Esophagus muscularis mucosa (tissue), 4 donors: Measurements from ENCODE around the gene SLC17A7. TPM values are rescaled to one million over a fixed set of nuclear protein-coding genes. Genes with fewer than 3 reads are reported as not detected.

Experiments used
- DNase-seq: peaks from one replicate; pipeline ENCODE4 v3.0.0-alpha.2; 2017; ENCODE audit errors: extremely low spot score
- H3K27ac ChIP-seq, 4 donors: fragments of 200-600 bp; sonication (generic); replicated peaks in 1 of 4; 1 replicate in 3 of 4; 2 replicates in 1 of 4; pipeline ENCODE4 v1.5.1; 2016 to 2019; ENCODE audit warnings: mild to moderate bottlenecking in 1 of 4
- H3K27me3 ChIP-seq, 4 donors: fragments of 200-600 bp; sonication (generic); one replicate each; pipeline versions ENCODE4 v1.5.1 to v1.6.0; 2016 to 2019
- H3K36me3 ChIP-seq, 4 donors: fragments of 200-600 bp; sonication (generic); one replicate each; pipeline ENCODE4 v1.5.1; 2016 to 2019
- H3K4me1 ChIP-seq, 4 donors: fragments of 200-600 bp; sonication (generic); one replicate each; pipeline ENCODE4 v1.5.1; 2016 to 2019
- H3K4me3 ChIP-seq, 4 donors: fragments of 200-600 bp; sonication (generic); 1 replicate in 2 of 4; 2 replicates in 2 of 4; pipeline ENCODE4 v1.5.1; 2016 to 2019; ENCODE audit warnings: mild to moderate bottlenecking in 4 of 4, moderate library complexity in 1 of 4
- H3K9me3 ChIP-seq, 4 donors: fragments of 200-600 bp; sonication (generic); 1 replicate in 3 of 4; 2 replicates in 1 of 4; pipeline ENCODE4 v1.5.1; 2016 to 2019
- EP300 ChIP-seq: sonication (generic); formaldehyde crosslinking; IDR thresholded peaks from one replicate; pipeline ENCODE4 v1.6.1; 2017; ENCODE audit warnings: antibody characterized with exemption
- POLR2A ChIP-seq: fragments of 450-650 bp; IDR thresholded peaks from one replicate; pipeline ENCODE4 v1.6.1; 2017; ENCODE audit warnings: antibody characterized with exemption, moderate library complexity, mild to moderate bottlenecking, low read depth
- POLR2AphosphoS5 ChIP-seq, 2 donors: sonication (generic); formaldehyde crosslinking; IDR thresholded peaks; one replicate each; pipeline ENCODE4 v1.6.1; 2017; ENCODE audit warnings: antibody characterized with exemption in 2 of 2
- WGBS: methylation state at CpG from one replicate; pipeline ENCODE4 v1.1.5; 2018; 5-methylcytosine and 5-hydroxymethylcytosine counted together
- intact Hi-C: fragments of 100-400 bp; cut with DNase I; formaldehyde crosslinking; loops from one replicate; pipeline ENCODE4 v1.15.1; 2023
- total RNA-seq, 4 donors: library from RNA; depleted of rRNA; stranded (reverse); fragments of >200 nt; gene quantifications; one replicate each; pipeline versions ENCODE4 v1.1.0 to v1.2.1, GENCODE V29; 2016
- TF ChIP-seq, protein P1 (sequence below), 3 experiments: fragments of 200-600 bp in 2 of 3; fragments of 450-650 bp in 1 of 3; sonication (generic) in 2 of 3; IDR thresholded peaks; one replicate each; pipeline ENCODE4 v1.5.1; 2017 to 2019; ENCODE audit warnings: antibody characterized with exemption in 3 of 3, mild to moderate bottlenecking in 2 of 3, moderate library complexity in 1 of 3

SLC17A7 gene
- total RNA-seq, 4 donors from 2014 or later = 0.83 to 5.2 (median 1.3) TPM

DNA sequence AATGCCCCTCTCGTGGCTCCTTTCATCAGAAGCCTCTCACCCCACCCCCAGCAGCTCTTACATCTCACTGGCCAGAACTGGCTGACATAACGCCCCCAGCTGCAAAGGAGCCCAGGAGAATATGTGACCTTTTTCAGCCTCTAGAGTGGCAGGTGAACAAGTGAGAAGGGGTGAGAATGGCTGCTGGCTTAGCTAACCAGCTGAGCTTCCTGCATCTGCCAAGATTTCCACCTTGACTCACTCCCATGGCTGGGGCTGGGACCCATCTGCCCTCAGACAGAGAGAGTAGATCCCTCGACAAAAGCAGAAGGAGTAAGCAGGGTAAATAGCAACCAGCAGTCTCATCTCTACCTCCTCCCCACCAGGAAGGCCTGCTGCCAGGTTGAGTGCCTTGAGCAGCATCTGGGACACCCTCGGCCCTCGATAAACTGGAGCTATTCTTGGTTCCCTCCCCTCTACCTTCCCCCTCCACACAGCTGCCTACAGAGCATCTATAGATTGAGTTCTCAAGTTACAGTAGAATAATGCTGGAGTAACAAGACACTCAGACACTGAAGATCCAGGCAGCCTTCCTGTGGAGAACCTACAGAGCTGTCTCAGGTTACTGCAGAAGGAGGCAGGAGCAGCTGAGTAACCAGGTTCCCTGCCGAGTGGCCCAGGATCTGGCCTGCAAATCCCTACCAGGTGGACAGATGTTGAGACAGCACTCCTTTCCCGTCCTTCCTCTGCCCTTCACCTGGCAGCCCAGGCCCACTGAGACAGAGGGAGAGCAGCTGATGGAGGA is 37.7 kb downstream of the SLC17A7 start:
- no peaks in the 10 kb centered on the region for H3K36me3 ChIP-seq
- TF ChIP-seq, protein P1, sequence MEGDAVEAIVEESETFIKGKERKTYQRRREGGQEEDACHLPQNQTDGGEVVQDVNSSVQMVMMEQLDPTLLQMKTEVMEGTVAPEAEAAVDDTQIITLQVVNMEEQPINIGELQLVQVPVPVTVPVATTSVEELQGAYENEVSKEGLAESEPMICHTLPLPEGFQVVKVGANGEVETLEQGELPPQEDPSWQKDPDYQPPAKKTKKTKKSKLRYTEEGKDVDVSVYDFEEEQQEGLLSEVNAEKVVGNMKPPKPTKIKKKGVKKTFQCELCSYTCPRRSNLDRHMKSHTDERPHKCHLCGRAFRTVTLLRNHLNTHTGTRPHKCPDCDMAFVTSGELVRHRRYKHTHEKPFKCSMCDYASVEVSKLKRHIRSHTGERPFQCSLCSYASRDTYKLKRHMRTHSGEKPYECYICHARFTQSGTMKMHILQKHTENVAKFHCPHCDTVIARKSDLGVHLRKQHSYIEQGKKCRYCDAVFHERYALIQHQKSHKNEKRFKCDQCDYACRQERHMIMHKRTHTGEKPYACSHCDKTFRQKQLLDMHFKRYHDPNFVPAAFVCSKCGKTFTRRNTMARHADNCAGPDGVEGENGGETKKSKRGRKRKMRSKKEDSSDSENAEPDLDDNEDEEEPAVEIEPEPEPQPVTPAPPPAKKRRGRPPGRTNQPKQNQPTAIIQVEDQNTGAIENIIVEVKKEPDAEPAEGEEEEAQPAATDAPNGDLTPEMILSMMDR (IDR thresholded peaks at IDR 0.05) = no peak
- no peak for TF ChIP-seq EP300
- no peak for TF ChIP-seq POLR2AphosphoS5 (IDR thresholded peaks at IDR 0.05)
- TF ChIP-seq POLR2A = no peak
- no peaks in the 10 kb centered on the region for H3K9me3 ChIP-seq
- no peaks in the 10 kb centered on the region for H3K4me1 ChIP-seq
- H3K4me3 ChIP-seq = no peak overlapping the region
- DNase-seq = no peak
- WGBS = 56% methylated on average over 7 of the region's 7 CpGs
- intact Hi-C loops = no loop called here
- H3K27ac ChIP-seq = no peak overlapping the region
- H3K27me3 ChIP-seq = peaks cover 0 to 22% (median 0%) of the 10 kb centered on the region in 4 donors

DNA sequence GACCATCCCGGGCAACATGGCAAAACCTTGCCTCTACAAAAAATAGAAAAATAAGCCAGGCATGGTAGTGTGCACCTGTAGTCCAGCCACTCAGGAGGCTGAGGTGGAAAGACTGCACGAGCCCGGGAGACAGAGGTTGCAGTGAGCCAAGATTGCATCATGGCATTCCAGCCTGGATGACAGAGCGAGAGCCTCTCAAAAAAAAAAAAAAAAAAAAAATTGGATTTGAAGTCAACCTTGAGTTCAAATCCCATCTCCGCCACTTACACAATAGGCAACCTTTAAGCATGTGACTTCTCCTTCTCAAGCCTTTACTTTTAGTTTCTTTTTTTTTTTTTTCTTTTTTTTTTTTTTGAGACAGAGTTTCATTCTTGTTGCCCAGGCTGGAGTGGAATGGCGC is 41.3 kb downstream of the SLC17A7 start:
- intact Hi-C loops = no loop called here
- Histone ChIP-seq H3K9me3 (no peaks in the 10 kb centered on the region), H3K4me1 (no peaks in the 10 kb centered on the region), H3K27ac (no peak overlapping the region), H3K36me3 (no peaks in the 10 kb centered on the region), H3K4me3 (no peak overlapping the region), H3K27me3 (peaks cover 0 to 33% (median 0%) of the 10 kb centered on the region in 4 donors)
- WGBS = 88% methylated on average over 6 of the region's 6 CpGs
- no peak for DNase-seq
- TF ChIP-seq, protein P1 (IDR thresholded peaks at IDR 0.05) = no peak
- TF ChIP-seq EP300 = no peak
- no peak for TF ChIP-seq POLR2A

DNA sequence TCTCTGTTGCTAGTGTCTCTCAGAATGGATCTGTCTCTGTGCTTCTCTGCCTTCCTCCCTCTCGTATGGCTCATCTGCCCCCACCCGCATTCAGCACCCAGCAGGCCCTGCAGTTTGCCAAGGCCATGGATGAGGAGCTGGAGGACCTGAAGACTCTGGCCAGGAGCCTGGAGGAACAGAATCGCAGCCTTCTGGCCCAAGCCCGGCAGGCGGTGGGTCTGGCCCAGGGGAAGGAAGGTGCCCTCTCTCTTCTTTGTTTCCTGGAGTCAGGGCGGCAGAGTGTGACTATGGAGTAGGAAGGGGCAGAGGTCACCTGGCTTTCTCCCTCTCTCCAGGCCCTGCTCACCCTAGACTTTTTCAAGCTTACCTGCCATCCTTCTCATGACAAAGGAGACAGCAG is 42.4 kb downstream of the SLC17A7 start:
- no peaks in the 10 kb centered on the region for H3K36me3 ChIP-seq
- H3K4me3 ChIP-seq = no peak overlapping the region
- no peaks in the 10 kb centered on the region for H3K4me1 ChIP-seq
- H3K27me3 ChIP-seq = peaks cover 0 to 44% (median 0%) of the 10 kb centered on the region in 4 donors
- WGBS = 84% methylated on average over 6 of the region's 6 CpGs
- DNase-seq = no peak
- no peaks in the 10 kb centered on the region for H3K9me3 ChIP-seq
- no peak for TF ChIP-seq POLR2AphosphoS5 (IDR thresholded peaks at IDR 0.05)
- TF ChIP-seq POLR2A = no peak
- TF ChIP-seq, protein P1 (IDR thresholded peaks at IDR 0.05) = no peak
- TF ChIP-seq EP300 = no peak
- intact Hi-C loops = loop anchor here (10.0 kb wide), 1 partner anchor 166 kb away; no protein-coding TSS in a partner anchor
- H3K27ac ChIP-seq = no peak overlapping the region

DNA sequence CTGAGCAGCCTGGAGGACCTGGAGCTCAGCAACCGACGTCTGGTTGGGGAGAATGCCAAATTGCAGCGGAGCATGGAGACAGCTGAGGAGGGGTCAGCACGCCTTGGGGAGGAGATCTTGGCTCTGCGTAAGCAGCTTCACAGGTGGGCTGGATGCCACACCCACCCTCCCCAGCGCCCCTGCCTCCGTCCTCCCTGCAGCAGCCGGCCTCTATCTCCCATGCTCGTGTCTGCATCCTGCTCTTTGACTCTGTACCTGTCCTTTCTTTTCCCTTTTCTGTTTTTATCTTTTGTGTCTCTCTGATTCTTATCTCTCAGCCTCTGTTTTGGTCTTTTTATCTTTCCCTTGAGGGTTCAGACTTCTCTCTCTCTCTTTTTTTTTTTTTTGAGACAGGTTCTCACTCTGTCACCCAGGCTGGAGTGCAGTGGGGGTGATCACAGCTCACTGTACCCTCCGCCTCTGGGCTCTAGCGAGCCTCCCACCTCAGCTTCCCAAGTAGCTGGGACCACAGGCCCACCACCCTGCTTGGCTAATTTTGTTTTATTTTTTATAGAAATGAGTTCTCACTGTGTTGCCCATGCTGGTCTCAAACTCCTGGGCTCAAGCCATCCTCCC is 43.2 kb downstream of the SLC17A7 start:
- Histone ChIP-seq H3K27me3 (peaks cover 0 to 52% (median 0%) of the 10 kb centered on the region in 4 donors), H3K36me3 (no peaks in the 10 kb centered on the region), H3K27ac (no peak overlapping the region), H3K9me3 (no peaks in the 10 kb centered on the region), H3K4me1 (no peaks in the 10 kb centered on the region), H3K4me3 (no peak overlapping the region)
- no peak for TF ChIP-seq EP300
- no peak for TF ChIP-seq POLR2AphosphoS5 (IDR thresholded peaks at IDR 0.05)
- no peak for TF ChIP-seq POLR2A
- TF ChIP-seq, protein P1 (IDR thresholded peaks at IDR 0.05) = no peak
- WGBS = 77% methylated on average over 8 of the region's 11 CpGs
- no peak for DNase-seq
- intact Hi-C loops = loop anchor here (10.0 kb wide), 1 partner anchor 167 kb away; no protein-coding TSS in a partner anchor
